H1 (cell line): ENCODE data around the gene ZBTB48. TPM values are rescaled to one million over a fixed set of nuclear protein-coding genes. Genes with fewer than 3 reads are reported as not detected.

Source experiments
- CTCF ChIA-PET: fragments of 300-600 bp; sonication (Branson Sonifier 250); formaldehyde crosslinking; loops from one replicate; lab custom pipeline; 2021; ENCODE audit not compliant: partially characterized antibody; lab: Charles Lee
- POLR2A ChIA-PET: fragments of 300-600 bp; sonication (Branson Sonifier 250); formaldehyde crosslinking; loops from one replicate; lab custom pipeline; 2021; ENCODE audit warnings: inconsistent platforms; ENCODE audit not compliant: partially characterized antibody; lab: Charles Lee
- DNase-seq, 2 experiments: peaks; one replicate each; pipeline versions ENCODE4 v3.0.0 to v3.0.0-alpha.2; 2010 to 2022; ENCODE audit warnings: low spot score in 2 of 2, low read depth in 1 of 2, mixed read lengths in 1 of 2
- FAIRE-seq: peaks from 2 replicates; lab custom pipeline; 2011; peaks lifted over from hg19 to GRCh38; lab: Jason Lieb, UNC
- H2AFZ ChIP-seq: 2 replicates; pipeline ENCODE4 v1.8.1; 2012; ENCODE audit warnings: low read length, inconsistent platforms
- H2AK5ac ChIP-seq: 2 replicates; pipeline ENCODE4 v1.6.1; 2013; ENCODE audit warnings: low read depth, low read length
- H2BK120ac ChIP-seq: replicated peaks from 2 replicates; pipeline ENCODE3; 2013; ENCODE audit warnings: low read depth, low read length, inconsistent platforms
- H2BK12ac ChIP-seq: 2 replicates; pipeline ENCODE4 v1.6.1; 2013; ENCODE audit warnings: low read depth, low read length
- H2BK15ac ChIP-seq: 2 replicates; pipeline ENCODE4 v1.6.1; 2013; ENCODE audit warnings: low read length
- H2BK20ac ChIP-seq: 2 replicates; pipeline ENCODE4 v1.6.1; 2013; ENCODE audit warnings: low read length
- H2BK5ac ChIP-seq: 2 replicates; pipeline ENCODE4 v1.6.1; 2013; ENCODE audit warnings: low read depth, low read length
- H3K14ac ChIP-seq: 2 replicates; pipeline ENCODE4 v1.6.1; 2013; ENCODE audit warnings: inconsistent platforms; ENCODE audit not compliant: insufficient read length
- H3K18ac ChIP-seq: 2 replicates; pipeline ENCODE4 v1.6.1; 2013; ENCODE audit warnings: low read length; ENCODE audit errors: extremely low read depth
- H3K23ac ChIP-seq: 2 replicates; pipeline ENCODE4 v1.6.1; 2013; ENCODE audit warnings: inconsistent platforms; ENCODE audit not compliant: insufficient read length
- H3K23me2 ChIP-seq: 2 replicates; pipeline ENCODE4 v1.6.1; 2013; ENCODE audit warnings: low read depth, low read length
- H3K27ac ChIP-seq: 2 replicates; pipeline ENCODE4 v1.6.1; 2011; ENCODE audit warnings: low read depth, low read length, inconsistent platforms
- H3K27me3 ChIP-seq, 4 experiments: replicated peaks in 1 of 4; 1 replicate in 1 of 4; 2 replicates in 3 of 4; pipeline versions ENCODE4 v1.6.1 to v1.8.1; 2011 to 2013; ENCODE audit warnings: low read length in 3 of 4, mild to moderate bottlenecking in 3 of 4, inconsistent platforms in 2 of 4, mixed read lengths in 2 of 4, moderate library complexity in 1 of 4; ENCODE audit not compliant: control insufficient read depth in 3 of 4, insufficient read depth in 3 of 4; ENCODE audit errors: extremely low read depth in 1 of 4
- H3K36me3 ChIP-seq, 4 experiments: 2 replicates each; pipeline versions ENCODE4 v1.6.1 to v1.8.1; 2011 to 2013; ENCODE audit warnings: mild to moderate bottlenecking in 4 of 4, low read length in 3 of 4, moderate library complexity in 2 of 4, control low read depth in 1 of 4, inconsistent platforms in 1 of 4; ENCODE audit not compliant: insufficient read depth in 4 of 4, control insufficient read depth in 2 of 4
- H3K4ac ChIP-seq: replicated peaks from 2 replicates; pipeline ENCODE3; 2013; ENCODE audit warnings: low read length, low read depth, mixed read lengths, inconsistent platforms; ENCODE audit not compliant: insufficient read length
- H3K4me1 ChIP-seq, 4 experiments: replicated peaks in 1 of 4; 1 replicate in 1 of 4; 2 replicates in 3 of 4; pipeline versions ENCODE4 v1.6.1 to v1.8.1; 2011 to 2013; ENCODE audit warnings: low read length in 3 of 4, inconsistent platforms in 2 of 4, mixed read lengths in 1 of 4; ENCODE audit not compliant: insufficient read depth in 4 of 4, control insufficient read depth in 3 of 4
- H3K4me2 ChIP-seq, 2 experiments: 2 replicates each; pipeline versions ENCODE4 v1.6.1 to v1.8.1; 2011 to 2013; ENCODE audit warnings: low read depth in 2 of 2, low read length in 2 of 2, control low read depth in 1 of 2, inconsistent platforms in 1 of 2, mild to moderate bottlenecking in 1 of 2; ENCODE audit not compliant: insufficient read depth in 1 of 2
- H3K4me3 ChIP-seq, 4 experiments: fragments of 200-600, 300-600 bp in 1 of 4; sonication (generic), shearing (Covaris generic), sonication (Bioruptor Twin) in 1 of 4; 2 replicates each; pipeline versions ENCODE4 v1.5.1 to v1.8.1; 2011 to 2016; ENCODE audit warnings: low read length in 4 of 4, low read depth in 3 of 4, control low read depth in 2 of 4, inconsistent platforms in 2 of 4, mild to moderate bottlenecking in 2 of 4, mixed read lengths in 1 of 4, moderate library complexity in 1 of 4; ENCODE audit not compliant: insufficient read depth in 2 of 4; ENCODE audit errors: extremely low read depth in 1 of 4
- H3K56ac ChIP-seq: replicated peaks from 2 replicates; pipeline ENCODE3; 2013; ENCODE audit warnings: low read depth, mild to moderate bottlenecking, mixed read lengths, low read length, inconsistent platforms; ENCODE audit not compliant: insufficient read length
- H3K79me1 ChIP-seq: 2 replicates; pipeline ENCODE4 v1.6.1; 2013; ENCODE audit warnings: low read depth, low read length, control low read depth
- H3K79me2 ChIP-seq, 2 experiments: 2 replicates each; pipeline versions ENCODE4 v1.6.1 to v1.8.1; 2012 to 2013; ENCODE audit warnings: low read length in 2 of 2, mild to moderate bottlenecking in 2 of 2, inconsistent platforms in 1 of 2; ENCODE audit not compliant: insufficient read depth in 2 of 2, control insufficient read depth in 1 of 2
- H3K9ac ChIP-seq, 4 experiments: replicated peaks in 1 of 4; 1 replicate in 1 of 4; 2 replicates in 3 of 4; pipeline versions ENCODE4 v1.6.1 to v1.8.1; 2011 to 2013; ENCODE audit warnings: low read depth in 3 of 4, low read length in 3 of 4, control low read depth in 2 of 4, mild to moderate bottlenecking in 2 of 4, moderate library complexity in 2 of 4, inconsistent platforms in 1 of 4; ENCODE audit errors: extremely low read depth in 1 of 4
- H3K9me3 ChIP-seq, 2 experiments: 2 replicates each; pipeline versions ENCODE4 v1.6.1 to v1.8.1; 2012 to 2013; ENCODE audit warnings: mild to moderate bottlenecking in 2 of 2, moderate library complexity in 2 of 2, control low read depth in 1 of 2, inconsistent platforms in 1 of 2, low read depth in 1 of 2, low read length in 1 of 2, mixed read lengths in 1 of 2; ENCODE audit not compliant: insufficient read depth in 2 of 2
- H4K20me1 ChIP-seq, 2 experiments: replicated peaks in 1 of 2; 2 replicates each; pipeline versions ENCODE3 to v1.8.1; 2011 to 2013; ENCODE audit warnings: inconsistent platforms in 2 of 2, low read length in 2 of 2, mild to moderate bottlenecking in 1 of 2; ENCODE audit not compliant: insufficient read depth in 2 of 2, control insufficient read depth in 1 of 2
- H4K5ac ChIP-seq: 2 replicates; pipeline ENCODE4 v1.6.1; 2013; ENCODE audit warnings: low read length, low read depth, mixed read lengths, inconsistent platforms; ENCODE audit not compliant: insufficient read length
- H4K8ac ChIP-seq: 2 replicates; pipeline ENCODE4 v1.8.0; 2013; ENCODE audit warnings: mild to moderate bottlenecking, moderate library complexity, low read length, inconsistent platforms; ENCODE audit not compliant: insufficient read depth; ENCODE audit errors: extremely low read depth
- H4K91ac ChIP-seq: replicated peaks from 2 replicates; pipeline ENCODE3; 2013; ENCODE audit warnings: low read length, mixed read lengths, inconsistent platforms; ENCODE audit not compliant: insufficient read length
- BRCA1 ChIP-seq: IDR thresholded peaks from 2 replicates; pipeline ENCODE4 v1.6.1; 2012; ENCODE audit warnings: low read depth, low read length, improper control_type of control experiment
- FOSL1 ChIP-seq: IDR thresholded peaks from 2 replicates; pipeline ENCODE4 v1.6.1; 2011; ENCODE audit warnings: mild to moderate bottlenecking, low read depth, low read length, moderate library complexity; ENCODE audit not compliant: insufficient read depth
- HDAC2 ChIP-seq, 2 experiments: fragments of 300-600 bp in 1 of 2; sonication (generic) in 1 of 2; IDR thresholded peaks; 2 replicates each; pipeline ENCODE4 v1.6.1; 2011 to 2012; ENCODE audit warnings: low read depth in 2 of 2, low read length in 2 of 2, mild to moderate bottlenecking in 2 of 2, moderate library complexity in 2 of 2, borderline replicate concordance in 1 of 2, inconsistent platforms in 1 of 2
- HDAC6 ChIP-seq: IDR thresholded peaks from one replicate; pipeline ENCODE4 v1.7.1; 2012; ENCODE audit warnings: low read depth, mild to moderate bottlenecking, inconsistent platforms, low read length, moderate library complexity
- KDM1A ChIP-seq: fragments of 200-600, 300-600 bp; sonication (generic); IDR thresholded peaks from 2 replicates; pipeline ENCODE4 v1.7.1; 2016; ENCODE audit warnings: mild to moderate bottlenecking, low read length, borderline replicate concordance
- POLR2A ChIP-seq, 2 experiments: IDR thresholded peaks; 1 replicate in 1 of 2; 2 replicates in 1 of 2; pipeline ENCODE4 v1.6.1; 2011; ENCODE audit warnings: low read depth in 2 of 2, low read length in 2 of 2, mild to moderate bottlenecking in 2 of 2; ENCODE audit errors: control extremely low read depth in 1 of 2
- SP4 ChIP-seq: IDR thresholded peaks from 2 replicates; pipeline ENCODE4 v1.6.1; 2012; ENCODE audit warnings: low read length, inconsistent platforms
- SUZ12 ChIP-seq: fragments of 200-600 bp; sonication (generic); IDR thresholded peaks from 2 replicates; pipeline ENCODE4 v1.6.1; 2012; ENCODE audit warnings: mild to moderate bottlenecking, inconsistent platforms, low read length, moderate library complexity, mixed read lengths
- TBP ChIP-seq: IDR thresholded peaks from 2 replicates; pipeline ENCODE4 v1.6.1; 2011; ENCODE audit warnings: low read depth, low read length, improper control_type of control experiment
- WGBS, 2 experiments: shearing (Covaris generic) in 1 of 2; methylation state at CpG; one replicate each; pipeline versions ENCODE4 v1.1.6 to v1.1.7; 2013 to 2015; ENCODE audit warnings: low lambda C conversion rate in 2 of 2, mixed read lengths in 2 of 2, inconsistent platforms in 1 of 2, low coverage in 1 of 2, missing lambda C conversion rate in 1 of 2; ENCODE audit not compliant: insufficient replicate concordance in 2 of 2, insufficient coverage in 1 of 2, insufficient read length in 1 of 2; ENCODE audit errors: extremely low coverage in 1 of 2, missing lambda C conversion rate in 1 of 2; 5-methylcytosine and 5-hydroxymethylcytosine counted together
- polyA plus RNA-seq, 7 experiments: library from polyadenylated mRNA; depleted of rRNA in 3 of 7; stranded (reverse) in 5 of 7; unstranded in 2 of 7; fragments of >200 nt in 5 of 7; fragments of 200-250 nt in 2 of 7; gene quantifications; 1 replicate in 5 of 7; 2 replicates in 1 of 7; 4 replicates in 1 of 7; pipeline versions ENCODE4 v1.2.1 to v1.2.3, GENCODE V29; 2011 to 2013; ENCODE audit warnings: missing spikeins in 2 of 7, mixed read lengths in 2 of 7
- total RNA-seq: library from RNA; stranded (reverse); fragmentation: NEBNext Ultra II Directional; extraction: Animal tissue kit (Norgen Biotek cat#: 25700); gene quantifications from 2 replicates; pipeline ENCODE4 v1.2.1, GENCODE V29; 2021
- TF ChIP-seq, protein P1 (sequence below): IDR thresholded peaks from 2 replicates; pipeline ENCODE4 v1.6.1; 2011; ENCODE audit warnings: low read length, improper control_type of control experiment
- TF ChIP-seq, protein P2 (sequence below): IDR thresholded peaks from 2 replicates; pipeline ENCODE4 v1.6.1; 2012; ENCODE audit warnings: low read length, inconsistent platforms

ZBTB48 gene
- total and polyA plus RNA-seq, 2 of the 8 experiments (the other 6 are each of a cell fraction or from before 2014, with no cell fraction given) = 28.2 to 28.8 TPM

DNA sequence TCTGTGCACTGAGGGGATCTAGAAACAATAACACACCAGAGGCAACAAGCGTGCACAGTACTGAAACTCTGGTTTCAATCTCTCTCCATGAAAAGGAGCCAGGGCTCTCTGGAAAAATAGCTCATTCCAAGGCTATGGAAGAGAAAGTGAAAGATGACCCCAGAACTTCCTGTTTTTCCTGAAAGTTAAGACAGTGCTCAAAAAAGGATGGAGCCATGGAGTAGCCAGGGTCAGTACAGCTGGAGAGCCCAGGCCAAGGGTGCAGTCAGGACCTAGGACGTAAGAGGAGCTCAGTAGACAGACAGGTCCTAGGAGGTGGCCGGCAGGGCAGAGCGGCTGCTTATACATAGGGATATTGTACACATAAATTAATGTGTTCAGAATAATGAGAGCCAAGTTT is 44.6 kb upstream of the ZBTB48 start:
- 89% methylated on average over 4 of the region's 4 CpGs; no CpG with 5 or more reads in 1 of the 2 experiments for WGBS, 2 experiments
- POLR2A ChIA-PET = interaction anchor here (1.2 to 2.5 kb wide), 4 partner anchors 10 to 22 kb away, joined by 4 to 9 read pairs (median 4); no protein-coding TSS in a partner anchor
- TF ChIP-seq HDAC2 (IDR thresholded peaks at IDR 0.05; ENCODE audit: borderline replicate concordance in 1 of 2, low read depth in 2 of 2, low read length in 2 of 2) (no peak), TBP (no peak), SP4 (no peak), POLR2A (IDR thresholded peaks at IDR 0.05; ENCODE audit: control extremely low read depth in 1 of 2, low read depth in 2 of 2, low read length in 2 of 2) (no peak), KDM1A (no peak), HDAC6 (no peak), SUZ12 (no peak), FOSL1 (no peak), BRCA1 (no peak)
- TF ChIP-seq, protein P1, sequence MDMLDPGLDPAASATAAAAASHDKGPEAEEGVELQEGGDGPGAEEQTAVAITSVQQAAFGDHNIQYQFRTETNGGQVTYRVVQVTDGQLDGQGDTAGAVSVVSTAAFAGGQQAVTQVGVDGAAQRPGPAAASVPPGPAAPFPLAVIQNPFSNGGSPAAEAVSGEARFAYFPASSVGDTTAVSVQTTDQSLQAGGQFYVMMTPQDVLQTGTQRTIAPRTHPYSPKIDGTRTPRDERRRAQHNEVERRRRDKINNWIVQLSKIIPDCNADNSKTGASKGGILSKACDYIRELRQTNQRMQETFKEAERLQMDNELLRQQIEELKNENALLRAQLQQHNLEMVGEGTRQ = no peak
- TF ChIP-seq, protein P2, sequence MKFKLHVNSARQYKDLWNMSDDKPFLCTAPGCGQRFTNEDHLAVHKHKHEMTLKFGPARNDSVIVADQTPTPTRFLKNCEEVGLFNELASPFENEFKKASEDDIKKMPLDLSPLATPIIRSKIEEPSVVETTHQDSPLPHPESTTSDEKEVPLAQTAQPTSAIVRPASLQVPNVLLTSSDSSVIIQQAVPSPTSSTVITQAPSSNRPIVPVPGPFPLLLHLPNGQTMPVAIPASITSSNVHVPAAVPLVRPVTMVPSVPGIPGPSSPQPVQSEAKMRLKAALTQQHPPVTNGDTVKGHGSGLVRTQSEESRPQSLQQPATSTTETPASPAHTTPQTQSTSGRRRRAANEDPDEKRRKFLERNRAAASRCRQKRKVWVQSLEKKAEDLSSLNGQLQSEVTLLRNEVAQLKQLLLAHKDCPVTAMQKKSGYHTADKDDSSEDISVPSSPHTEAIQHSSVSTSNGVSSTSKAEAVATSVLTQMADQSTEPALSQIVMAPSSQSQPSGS = no peak

More for the DNA sequence above, 44.6 kb upstream of the ZBTB48 start:
- CTCF ChIA-PET = interaction anchor here (0.6 to 8.9 kb wide), 5 partner anchors 12 to 58 kb away, joined by 3 to 57 read pairs (median 3); partner anchors contain the start of gene TAS1R1
- Histone ChIP-seq H2AK5ac (no peak overlapping the region), H3K4ac (no peak overlapping the region), H4K5ac (no peak overlapping the region), H3K18ac (no peak overlapping the region), H3K79me1 (0 out of 2 replicates have a peak, but pooled peaks cover 2% of the 10 kb centered on the region), H3K56ac (no peak overlapping the region), H3K23me2 (no peaks in the 10 kb centered on the region), H3K27me3 (no peaks in the 10 kb centered on the region), H3K14ac (no peak overlapping the region), H3K4me3 (no peak overlapping the region), H2BK120ac (no peak overlapping the region), H3K36me3 (peaks cover 15 to 45% (median 30%) of the 10 kb centered on the region in 4 experiments), H3K9me3 (no peaks in the 10 kb centered on the region), H2BK15ac (no peak overlapping the region), H2BK20ac (no peak overlapping the region), H4K20me1 (peaks cover 2 to 9% of the 10 kb centered on the region in 2 experiments), H2BK5ac (no peak overlapping the region), H4K91ac (no peak overlapping the region), H2AFZ (no peak overlapping the region), H3K4me2 (no peak overlapping the region), H3K27ac (no peak overlapping the region), H3K79me2 (peaks cover 0 to 12% of the 10 kb centered on the region in 2 experiments; a peak in 1 of 4 replicates), H2BK12ac (no peak overlapping the region), H3K9ac (no peak overlapping the region), H4K8ac (no peak overlapping the region), H3K23ac (no peak overlapping the region), H3K4me1 (no peaks in the 10 kb centered on the region)
- no peak for FAIRE-seq
- no peak for DNase-seq
